Measurements from ENCODE around the gene CTBS.

The CTBS gene

GRCh38 chr1:84605157-84605556, 30.9 kb upstream of the CTBS start:
- Histone ChIP-seq H2BK12ac (ENCODE audit: low read length) (no peak overlapping the region), H3K4ac (ENCODE audit: low read length) (no peak overlapping the region), H3K4me3 (ENCODE audit: low read length in 2 of 2) (no peak overlapping the region), H2BK5ac (ENCODE audit: low read length) (no peak overlapping the region), H3K9ac (ENCODE audit: low read depth, low read length, poor library complexity) (no peak overlapping the region), H3K27ac (replicated peaks; ENCODE audit: low read length) (no peak overlapping the region), H3K79me1 (ENCODE audit: low read depth, low read length) (no peaks in the 10 kb centered on the region), H2BK15ac (ENCODE audit: low read length) (no peak overlapping the region), H3K9me3 (replicated peaks in 1 of 2; ENCODE audit: control insufficient read depth in 2 of 2, insufficient read depth in 1 of 2, low read depth in 1 of 2, low read length in 2 of 2) (peaks cover 13 to 25% of the 10 kb centered on the region in 2 donors), H2AFZ (ENCODE audit: low read length) (no peak overlapping the region), H2AK5ac (ENCODE audit: low read depth, low read length) (no peak overlapping the region), H3K23ac (ENCODE audit: low read depth, low read length, poor library complexity) (no peak overlapping the region), H3K14ac (ENCODE audit: low read length) (no peak overlapping the region), H2BK120ac (ENCODE audit: low read depth, low read length) (no peak overlapping the region), H4K8ac (ENCODE audit: low read depth, low read length) (no peak overlapping the region), H3K27me3 (ENCODE audit: control insufficient read depth in 3 of 3, insufficient read depth in 3 of 3, low read depth in 1 of 3, low read length in 3 of 3) (no peaks in the 10 kb centered on the region), H3K4me1 (ENCODE audit: control insufficient read depth in 2 of 2, insufficient read depth in 1 of 2, low read depth in 1 of 2, low read length in 2 of 2) (peaks cover 0 to 2% of the 10 kb centered on the region in 2 donors), H3K36me3 (replicated peaks in 1 of 2; ENCODE audit: control insufficient read depth in 2 of 2, insufficient read depth in 2 of 2, low read length in 2 of 2) (no peaks in the 10 kb centered on the region), H3K18ac (ENCODE audit: low read length) (no peak overlapping the region), H4K91ac (ENCODE audit: low read depth, low read length, poor library complexity) (no peak overlapping the region), H3K4me2 (ENCODE audit: insufficient read depth, low read length, poor library complexity, severe bottlenecking) (no peak overlapping the region)
- no CpG with 5 or more reads among the region's 1 CpG for WGBS, 2 donors (ENCODE audit: extremely low coverage in 2 of 2, insufficient read length in 2 of 2, insufficient replicate concordance in 1 of 2)
- DNase-seq (ENCODE audit: low spot score), result no peak

DNA sequence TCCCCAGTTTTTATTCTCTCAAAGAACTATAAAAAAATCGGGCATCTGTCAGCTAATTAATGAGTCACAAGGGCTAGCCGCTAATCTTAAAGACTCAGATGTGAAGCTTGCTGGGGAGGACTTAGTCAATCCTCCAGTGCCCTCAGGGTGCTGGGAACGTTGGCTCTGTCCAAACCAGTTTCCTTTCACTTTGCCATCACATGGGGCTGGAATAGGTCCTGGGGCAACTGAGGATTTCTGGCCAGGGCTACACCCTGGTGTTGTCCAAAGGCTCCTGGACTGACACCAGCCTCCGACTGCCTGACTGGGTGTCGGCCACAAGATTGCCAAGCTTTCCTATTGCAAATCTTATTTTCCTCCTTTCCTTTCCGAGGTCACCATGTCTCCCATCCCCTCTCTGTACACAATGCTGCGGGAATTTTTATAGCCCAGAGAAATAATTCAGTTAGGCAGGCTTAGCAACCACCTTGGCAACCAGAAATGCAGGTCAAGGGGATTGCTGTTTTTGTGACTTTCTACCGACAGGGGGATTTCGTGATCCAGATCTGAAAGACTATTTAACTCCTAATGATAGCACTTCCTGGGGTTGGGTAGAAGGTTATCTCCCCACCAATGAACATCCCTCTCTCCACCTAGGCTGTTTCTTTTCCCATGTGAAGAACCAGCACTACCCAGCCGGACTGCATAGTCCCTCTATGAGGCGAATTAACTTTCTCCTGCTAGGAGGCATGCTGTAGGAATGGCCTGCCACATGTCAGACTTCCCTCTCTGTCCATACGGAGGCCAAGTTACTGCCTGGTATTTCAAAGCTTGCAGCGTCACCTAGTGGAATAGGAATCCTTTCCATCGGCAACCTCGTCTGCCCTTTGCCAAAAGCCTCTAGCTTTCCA, 29.9 kb upstream of the CTBS start:
- Histone ChIP-seq H3K23ac (ENCODE audit: low read depth, low read length, poor library complexity) (no peak overlapping the region), H3K18ac (ENCODE audit: low read length) (no peak overlapping the region), H4K8ac (ENCODE audit: low read depth, low read length) (no peak overlapping the region), H3K36me3 (replicated peaks in 1 of 2; ENCODE audit: control insufficient read depth in 2 of 2, insufficient read depth in 2 of 2, low read length in 2 of 2) (no peaks in the 10 kb centered on the region), H2BK120ac (ENCODE audit: low read depth, low read length) (no peak overlapping the region), H2BK15ac (ENCODE audit: low read length) (no peak overlapping the region), H3K9ac (ENCODE audit: low read depth, low read length, poor library complexity) (no peak overlapping the region), H3K4me2 (ENCODE audit: insufficient read depth, low read length, poor library complexity, severe bottlenecking) (no peak overlapping the region), H3K4ac (ENCODE audit: low read length) (no peak overlapping the region), H3K79me1 (ENCODE audit: low read depth, low read length) (no peaks in the 10 kb centered on the region), H2BK5ac (ENCODE audit: low read length) (no peak overlapping the region), H2BK12ac (ENCODE audit: low read length) (no peak overlapping the region), H2AFZ (ENCODE audit: low read length) (peak overlapping the region; percentile 35), H3K4me3 (ENCODE audit: low read length in 2 of 2) (no peak overlapping the region), H3K4me1 (ENCODE audit: control insufficient read depth in 2 of 2, insufficient read depth in 1 of 2, low read depth in 1 of 2, low read length in 2 of 2) (peaks cover 0 to 2% of the 10 kb centered on the region in 2 donors), H3K27me3 (ENCODE audit: control insufficient read depth in 3 of 3, insufficient read depth in 3 of 3, low read depth in 1 of 3, low read length in 3 of 3) (no peaks in the 10 kb centered on the region), H3K27ac (replicated peaks; ENCODE audit: low read length) (no peak overlapping the region), H4K91ac (ENCODE audit: low read depth, low read length, poor library complexity) (no peak overlapping the region), H3K9me3 (replicated peaks in 1 of 2; ENCODE audit: control insufficient read depth in 2 of 2, insufficient read depth in 1 of 2, low read depth in 1 of 2, low read length in 2 of 2) (peaks cover 13 to 25% of the 10 kb centered on the region in 2 donors), H3K14ac (ENCODE audit: low read length) (no peak overlapping the region), H2AK5ac (ENCODE audit: low read depth, low read length) (no peak overlapping the region)
- no CpG with 5 or more reads among the region's 15 CpGs for WGBS, 2 donors (ENCODE audit: extremely low coverage in 2 of 2, insufficient read length in 2 of 2, insufficient replicate concordance in 1 of 2)
- no peak for DNase-seq (ENCODE audit: low spot score)

DNA sequence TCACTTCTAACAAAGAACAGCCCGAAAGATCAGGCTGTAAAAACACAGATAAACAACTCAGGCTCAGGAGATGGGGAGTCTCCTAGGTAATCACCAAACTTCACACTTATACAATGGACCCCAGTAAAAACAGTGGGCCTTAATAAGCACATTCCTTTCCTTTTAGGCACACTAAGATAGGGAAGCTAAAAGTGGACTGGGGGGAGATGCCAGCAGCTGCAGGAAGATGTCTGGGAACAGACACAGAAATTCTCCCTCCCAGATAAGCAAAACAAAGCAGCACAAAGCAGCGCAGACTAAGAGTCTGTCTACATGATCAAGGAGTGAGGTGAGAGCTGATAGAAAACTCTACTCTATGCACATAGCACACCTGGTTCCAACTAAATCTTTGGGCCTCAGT, 29.0 kb upstream of the CTBS start:
- peaks cover 13 to 25% of the 10 kb centered on the region in 2 donors for H3K9me3 ChIP-seq (replicated peaks in 1 of 2; ENCODE audit: control insufficient read depth in 2 of 2, insufficient read depth in 1 of 2, low read depth in 1 of 2, low read length in 2 of 2)
- H2AFZ ChIP-seq (ENCODE audit: low read length), result no peak overlapping the region
- H3K4ac ChIP-seq (ENCODE audit: low read length), result no peak overlapping the region
- no peak overlapping the region for H3K27ac ChIP-seq (replicated peaks; ENCODE audit: low read length)
- H2AK5ac ChIP-seq (ENCODE audit: low read depth, low read length), result no peak overlapping the region
- no peak for DNase-seq (ENCODE audit: low spot score)
- H3K23ac ChIP-seq (ENCODE audit: low read depth, low read length, poor library complexity), result no peak overlapping the region
- H3K4me3 ChIP-seq (ENCODE audit: low read length in 2 of 2), result no peak overlapping the region
- no peak overlapping the region for H4K8ac ChIP-seq (ENCODE audit: low read depth, low read length)
- H3K79me1 ChIP-seq (ENCODE audit: low read depth, low read length), result no peaks in the 10 kb centered on the region
- H3K4me2 ChIP-seq (ENCODE audit: insufficient read depth, low read length, poor library complexity, severe bottlenecking), result no peak overlapping the region
- H3K27me3 ChIP-seq (ENCODE audit: control insufficient read depth in 3 of 3, insufficient read depth in 3 of 3, low read depth in 1 of 3, low read length in 3 of 3), result peaks cover 0 to 4% (median 0%) of the 10 kb centered on the region in 3 experiments
- H3K18ac ChIP-seq (ENCODE audit: low read length), result no peak overlapping the region
- H2BK12ac ChIP-seq (ENCODE audit: low read length), result no peak overlapping the region
- H2BK5ac ChIP-seq (ENCODE audit: low read length), result no peak overlapping the region
- H3K14ac ChIP-seq (ENCODE audit: low read length), result no peak overlapping the region
- peaks cover 0 to 2% of the 10 kb centered on the region in 2 donors for H3K4me1 ChIP-seq (ENCODE audit: control insufficient read depth in 2 of 2, insufficient read depth in 1 of 2, low read depth in 1 of 2, low read length in 2 of 2)
- no peak overlapping the region for H2BK120ac ChIP-seq (ENCODE audit: low read depth, low read length)
- H4K91ac ChIP-seq (ENCODE audit: low read depth, low read length, poor library complexity), result no peak overlapping the region
- no peaks in the 10 kb centered on the region for H3K36me3 ChIP-seq (replicated peaks in 1 of 2; ENCODE audit: control insufficient read depth in 2 of 2, insufficient read depth in 2 of 2, low read length in 2 of 2)
- no peak overlapping the region for H2BK15ac ChIP-seq (ENCODE audit: low read length)
- H3K9ac ChIP-seq (ENCODE audit: low read depth, low read length, poor library complexity), result no peak overlapping the region
- WGBS, 2 donors (ENCODE audit: extremely low coverage in 2 of 2, insufficient read length in 2 of 2, insufficient replicate concordance in 1 of 2), result no CpG with 5 or more reads among the region's 2 CpGs

GRCh38 chr1:84600796-84601195, 26.6 kb upstream of the CTBS start:
- Histone ChIP-seq H4K8ac (ENCODE audit: low read depth, low read length) (no peak overlapping the region), H3K27ac (replicated peaks; ENCODE audit: low read length) (no peak overlapping the region), H3K27me3 (ENCODE audit: control insufficient read depth in 3 of 3, insufficient read depth in 3 of 3, low read depth in 1 of 3, low read length in 3 of 3) (peaks cover 0 to 4% (median 0%) of the 10 kb centered on the region in 3 experiments), H3K4me1 (ENCODE audit: control insufficient read depth in 2 of 2, insufficient read depth in 1 of 2, low read depth in 1 of 2, low read length in 2 of 2) (peaks cover 0 to 2% of the 10 kb centered on the region in 2 donors), H3K9ac (ENCODE audit: low read depth, low read length, poor library complexity) (no peak overlapping the region), H3K23ac (ENCODE audit: low read depth, low read length, poor library complexity) (no peak overlapping the region), H3K18ac (ENCODE audit: low read length) (no peak overlapping the region), H3K9me3 (replicated peaks in 1 of 2; ENCODE audit: control insufficient read depth in 2 of 2, insufficient read depth in 1 of 2, low read depth in 1 of 2, low read length in 2 of 2) (peaks cover 12 to 20% of the 10 kb centered on the region in 2 donors), H3K4me3 (ENCODE audit: low read length in 2 of 2) (no peak overlapping the region), H2BK12ac (ENCODE audit: low read length) (no peak overlapping the region), H2AFZ (ENCODE audit: low read length) (no peak overlapping the region), H3K36me3 (replicated peaks in 1 of 2; ENCODE audit: control insufficient read depth in 2 of 2, insufficient read depth in 2 of 2, low read length in 2 of 2) (no peaks in the 10 kb centered on the region), H3K4ac (ENCODE audit: low read length) (no peak overlapping the region), H2AK5ac (ENCODE audit: low read depth, low read length) (no peak overlapping the region), H3K4me2 (ENCODE audit: insufficient read depth, low read length, poor library complexity, severe bottlenecking) (no peak overlapping the region), H2BK15ac (ENCODE audit: low read length) (no peak overlapping the region), H3K14ac (ENCODE audit: low read length) (no peak overlapping the region), H2BK120ac (ENCODE audit: low read depth, low read length) (no peak overlapping the region), H2BK5ac (ENCODE audit: low read length) (no peak overlapping the region), H4K91ac (ENCODE audit: low read depth, low read length, poor library complexity) (no peak overlapping the region), H3K79me1 (ENCODE audit: low read depth, low read length) (no peaks in the 10 kb centered on the region)
- WGBS, 2 donors (ENCODE audit: extremely low coverage in 2 of 2, insufficient read length in 2 of 2, insufficient replicate concordance in 1 of 2), result no CpG with 5 or more reads among the region's 5 CpGs
- no peak for DNase-seq (ENCODE audit: low spot score)
